Measurements from ENCODE around the gene DIS3L2.
"Not testable (repeated sequence)": the region's sequence is repeated elsewhere in the genome, so short reads cannot be mapped to it uniquely, and the experiment has no call there.

The DIS3L2 gene

GRCh38 chr2:232335859-232336215 lies 374.3 kb downstream of the DIS3L2 start:
- ChIA-PET POLR2A (no interaction called here), CTCF (interaction anchor here (0.7 to 1.1 kb wide), 2 partner anchors 11 to 1817 kb away, joined by 3 to 4 read pairs; no protein-coding TSS in a partner anchor)
- no peak for DNase-seq (ENCODE audit: extremely low spot score)
- TF ChIP-seq SP1 (IDR thresholded peaks at IDR 0.05) (no peak), FOXM1 (IDR thresholded peaks at IDR 0.05; ENCODE audit: borderline replicate concordance) (no peak)

DNA sequence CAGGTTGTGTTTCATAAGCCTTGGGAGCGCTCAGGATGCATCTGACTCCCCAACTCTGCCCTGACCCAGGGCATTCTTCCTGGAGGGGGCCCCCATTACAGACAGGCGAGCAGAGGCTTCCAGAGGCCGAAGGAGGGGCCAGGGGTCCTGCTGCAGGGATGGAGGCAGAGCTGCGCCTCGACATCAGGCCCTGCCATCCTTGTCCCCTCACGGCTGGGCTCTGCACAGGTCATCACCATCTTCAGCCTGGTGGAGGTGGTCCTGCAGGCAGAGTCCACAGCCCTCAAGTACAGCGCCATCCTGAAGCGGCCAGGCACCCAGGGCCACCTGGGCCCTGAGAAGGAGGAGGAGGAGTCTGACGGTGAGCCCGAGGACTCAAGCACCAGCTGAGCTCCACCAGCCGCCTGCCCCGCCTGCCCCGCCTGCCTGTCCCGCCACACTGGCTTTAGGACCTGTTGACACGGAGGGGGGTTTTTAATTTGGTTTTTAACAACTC lies 374.8 kb downstream of the DIS3L2 start:
- ChIA-PET POLR2A (no interaction called here), CTCF (no interaction called here)
- DNase-seq (ENCODE audit: extremely low spot score), result no peak
- no peak for TF ChIP-seq TARDBP (IDR thresholded peaks at IDR 0.05)
- no peak for TF ChIP-seq LEF1 (IDR thresholded peaks at IDR 0.05; ENCODE audit: borderline replicate concordance)
- TF ChIP-seq ELF4 (IDR thresholded peaks at IDR 0.05), result no peak
- no peak for TF ChIP-seq L3MBTL2 (conservative IDR thresholded peaks at IDR 0.05)
- no peak for TF ChIP-seq NFRKB (IDR thresholded peaks at IDR 0.05)
- no peak for TF ChIP-seq FOXA1 (IDR thresholded peaks at IDR 0.05)
- TF ChIP-seq ARNT (IDR thresholded peaks at IDR 0.05), result no peak
- no peak for TF ChIP-seq SP1 (IDR thresholded peaks at IDR 0.05)
- TF ChIP-seq ZNF384 (IDR thresholded peaks at IDR 0.05), result no peak

DNA sequence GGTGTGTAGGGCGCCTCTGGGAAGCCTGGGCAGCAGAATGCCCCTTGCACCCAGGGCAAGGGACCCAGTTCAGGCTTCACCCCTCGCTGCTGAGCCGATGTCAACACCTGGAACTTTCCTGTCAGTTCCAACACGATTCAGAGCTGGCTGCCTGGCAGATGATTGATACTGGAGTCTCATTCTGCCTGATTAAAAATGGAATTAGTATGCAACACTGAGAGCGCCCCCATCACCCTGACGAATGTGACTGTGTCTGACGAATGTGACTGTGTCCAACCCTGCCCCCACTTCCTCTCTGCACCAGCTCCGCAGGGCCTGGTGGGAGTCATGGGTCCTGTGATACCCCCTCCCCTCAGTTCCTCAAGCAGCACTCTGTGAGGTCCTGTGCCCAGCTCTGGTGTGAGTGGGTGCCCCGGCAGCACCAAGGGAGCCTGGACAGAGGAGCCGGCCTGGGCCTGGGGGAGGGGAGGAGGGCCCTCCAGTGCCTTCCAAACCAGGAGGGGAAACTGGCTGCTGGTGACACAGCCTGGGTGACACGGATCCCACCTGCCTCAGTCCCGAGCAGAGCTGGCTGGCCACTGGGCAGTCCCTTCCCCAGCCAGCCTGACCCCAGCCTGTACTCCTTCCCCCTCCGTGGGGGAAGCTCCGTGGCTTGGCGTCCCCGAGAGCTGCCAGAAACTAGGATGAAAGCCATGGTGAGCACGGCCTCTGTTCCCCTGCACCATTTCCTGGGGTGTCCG lies 375.6 kb downstream of the DIS3L2 start:
- no peak for TF ChIP-seq BHLHE40 (IDR thresholded peaks at IDR 0.05; ENCODE audit: borderline replicate concordance)
- no peak for TF ChIP-seq TARDBP (IDR thresholded peaks at IDR 0.05)
- TF ChIP-seq NFRKB (IDR thresholded peaks at IDR 0.05), result no peak
- no peak for TF ChIP-seq ELF4 (IDR thresholded peaks at IDR 0.05)
- TF ChIP-seq LEF1 (IDR thresholded peaks at IDR 0.05; ENCODE audit: borderline replicate concordance), result no peak
- no peak for TF ChIP-seq SUZ12 (IDR thresholded peaks at IDR 0.05)
- TF ChIP-seq FOXK2 (IDR thresholded peaks at IDR 0.05), result no peak
- no peak for TF ChIP-seq ZNF384 (IDR thresholded peaks at IDR 0.05)
- no peak for TF ChIP-seq CTBP1 (IDR thresholded peaks at IDR 0.05; ENCODE audit: borderline replicate concordance)
- TF ChIP-seq ARNT (IDR thresholded peaks at IDR 0.05), result no peak
- no peak for TF ChIP-seq L3MBTL2 (conservative IDR thresholded peaks at IDR 0.05)
- TF ChIP-seq FOXA1 (IDR thresholded peaks at IDR 0.05), result no peak
- no peak for TF ChIP-seq SP1 (IDR thresholded peaks at IDR 0.05)
- TF ChIP-seq PKNOX1 (IDR thresholded peaks at IDR 0.05), result no peak
- no peak for TF ChIP-seq FOXM1 (IDR thresholded peaks at IDR 0.05; ENCODE audit: borderline replicate concordance)
- TF ChIP-seq HDGF (IDR thresholded peaks at IDR 0.05; ENCODE audit: borderline replicate concordance), result no peak
- DNase-seq (ENCODE audit: extremely low spot score), result no peak
- ChIA-PET CTCF (no interaction called here), POLR2A (no interaction called here)

- POLR2A ChIA-PET; DNase-seq (ENCODE audit: extremely low spot score): not testable (repeated sequence)
- CTCF ChIA-PET, result interaction anchor here (1.0 kb wide), 1 partner anchor 196 kb away, joined by 3 read pairs; no protein-coding TSS in a partner anchor
These were observed 376.7 kb downstream of the DIS3L2 start for GRCh38 chr2:232338094-232338758.

DNA sequence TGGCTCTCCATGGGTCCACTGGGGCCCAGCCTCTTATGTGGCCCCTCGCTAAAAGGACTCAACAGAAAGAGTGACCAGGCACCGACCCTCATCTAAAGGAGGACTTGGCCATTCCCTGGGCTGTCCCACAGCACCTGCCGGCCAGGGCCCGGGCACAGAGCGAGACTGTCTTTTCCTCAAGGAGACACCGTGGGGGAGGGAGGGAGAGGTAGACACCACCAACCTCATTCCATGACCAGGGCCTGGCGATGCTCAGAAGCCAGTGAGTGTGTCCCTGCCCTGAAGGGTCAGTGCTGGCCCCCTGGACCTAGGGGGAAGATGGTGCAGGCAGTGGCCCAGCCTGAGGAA lies 377.2 kb downstream of the DIS3L2 start:
- ChIA-PET CTCF (interaction anchor here (1.0 kb wide), 1 partner anchor 197 kb away, joined by 3 read pairs; no protein-coding TSS in a partner anchor), POLR2A (no interaction called here)
- no peak for DNase-seq (ENCODE audit: extremely low spot score)
- TF ChIP-seq HDGF (IDR thresholded peaks at IDR 0.05; ENCODE audit: borderline replicate concordance) (no peak), TARDBP (IDR thresholded peaks at IDR 0.05) (no peak), L3MBTL2 (conservative IDR thresholded peaks at IDR 0.05) (no peak), ELF4 (IDR thresholded peaks at IDR 0.05) (no peak), LEF1 (IDR thresholded peaks at IDR 0.05; ENCODE audit: borderline replicate concordance) (no peak), ARNT (IDR thresholded peaks at IDR 0.05) (no peak), NFRKB (IDR thresholded peaks at IDR 0.05) (no peak), CTBP1 (IDR thresholded peaks at IDR 0.05; ENCODE audit: borderline replicate concordance) (no peak), SP1 (IDR thresholded peaks at IDR 0.05) (no peak), FOXK2 (IDR thresholded peaks at IDR 0.05) (no peak), PKNOX1 (IDR thresholded peaks at IDR 0.05) (no peak), ZNF384 (IDR thresholded peaks at IDR 0.05) (no peak), FOXA1 (IDR thresholded peaks at IDR 0.05) (no peak), SUZ12 (IDR thresholded peaks at IDR 0.05) (no peak), FOXM1 (IDR thresholded peaks at IDR 0.05; ENCODE audit: borderline replicate concordance) (no peak), BHLHE40 (IDR thresholded peaks at IDR 0.05; ENCODE audit: borderline replicate concordance) (no peak)

- DNase-seq (ENCODE audit: extremely low spot score), result no peak
- POLR2A ChIA-PET, result no interaction called here
- no peak for TF ChIP-seq FOXK2 (IDR thresholded peaks at IDR 0.05)
- no peak for TF ChIP-seq TARDBP (IDR thresholded peaks at IDR 0.05)
- no peak for TF ChIP-seq PKNOX1 (IDR thresholded peaks at IDR 0.05)
- TF ChIP-seq NFRKB (IDR thresholded peaks at IDR 0.05), result no peak
- no peak for TF ChIP-seq ARNT (IDR thresholded peaks at IDR 0.05)
- TF ChIP-seq SUZ12 (IDR thresholded peaks at IDR 0.05), result no peak
- TF ChIP-seq BHLHE40 (IDR thresholded peaks at IDR 0.05; ENCODE audit: borderline replicate concordance), result no peak
- TF ChIP-seq LEF1 (IDR thresholded peaks at IDR 0.05; ENCODE audit: borderline replicate concordance), result no peak
- TF ChIP-seq FOXM1 (IDR thresholded peaks at IDR 0.05; ENCODE audit: borderline replicate concordance), result no peak
- no peak for TF ChIP-seq ZNF384 (IDR thresholded peaks at IDR 0.05)
- TF ChIP-seq FOXA1 (IDR thresholded peaks at IDR 0.05), result no peak
- TF ChIP-seq SP1 (IDR thresholded peaks at IDR 0.05), result no peak
- no peak for TF ChIP-seq L3MBTL2 (conservative IDR thresholded peaks at IDR 0.05)
- no peak for TF ChIP-seq CTBP1 (IDR thresholded peaks at IDR 0.05; ENCODE audit: borderline replicate concordance)
- TF ChIP-seq ELF4 (IDR thresholded peaks at IDR 0.05), result no peak
- TF ChIP-seq HDGF (IDR thresholded peaks at IDR 0.05; ENCODE audit: borderline replicate concordance), result no peak
- CTCF ChIA-PET, result interaction anchor here (0.8 to 1.0 kb wide), 2 partner anchors 27 to 197 kb away, joined by 3 read pairs; no protein-coding TSS in a partner anchor
These were observed 377.9 kb downstream of the DIS3L2 start for GRCh38 chr2:232339121-232340081.

Data from HEK293T (cell line).